ENCODE results near the gene CD1B. TPM values are rescaled to one million over a fixed set of nuclear protein-coding genes. Genes with fewer than 3 reads are reported as not detected.

CD1B gene
- polyA plus RNA-seq, 1 of the 3 experiments (the other 2 are of a cell fraction) = not detected

DNA sequence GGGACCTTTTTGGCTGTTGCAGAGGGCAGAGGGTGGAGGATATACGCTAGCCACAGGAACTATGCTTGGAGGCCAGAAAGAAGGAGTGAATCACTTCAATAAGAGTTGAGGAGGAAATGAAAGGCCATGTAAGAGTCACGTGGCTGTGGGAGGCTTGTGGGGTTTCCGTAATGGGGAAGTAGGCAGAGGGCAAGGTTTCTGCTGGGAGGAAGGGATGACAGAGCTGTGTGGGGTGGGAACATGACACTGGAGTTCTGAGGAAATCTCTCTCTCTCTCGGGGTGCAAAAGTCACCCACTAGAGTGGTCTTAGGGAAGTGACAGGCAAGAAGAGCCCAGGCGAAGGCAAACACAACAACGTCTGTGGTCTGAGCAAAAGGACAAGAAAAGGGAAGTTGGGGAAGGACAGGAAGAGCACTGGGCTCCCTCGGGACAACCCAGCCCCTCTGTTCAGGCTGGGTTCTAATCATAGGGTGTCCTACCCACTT lies 45.5 kb downstream of the CD1B start:
- Histone ChIP-seq H3K27me3 (ENCODE audit: insufficient read depth) (no peaks in the 10 kb centered on the region), H4K20me1 (ENCODE audit: insufficient read depth) (no peaks in the 10 kb centered on the region), H3K36me3 (replicated peaks in 1 of 2; ENCODE audit: control insufficient read depth in 1 of 2, insufficient read depth in 2 of 2, low read length in 1 of 2) (no peaks in the 10 kb centered on the region), H3K27ac (ENCODE audit: low read depth in 2 of 2, low read length in 1 of 2) (no peak overlapping the region), H3K4me2 (no peak overlapping the region), H3K4me3 (ENCODE audit: low read depth in 2 of 2, low read length in 1 of 2) (no peak overlapping the region), H2AFZ (ENCODE audit: low read depth) (peak overlapping the region; percentile 63; the same call in 1 of the 2 replicates), H3K9ac (no peak overlapping the region), H3K79me2 (ENCODE audit: insufficient read depth) (no peaks in the 10 kb centered on the region), H3K4me1 (ENCODE audit: control insufficient read depth in 1 of 2, insufficient read depth in 2 of 2, low read depth in 1 of 2, low read length in 1 of 2) (no peaks in the 10 kb centered on the region), H3K9me2 (no peaks in the 10 kb centered on the region), H3K9me3 (no peaks in the 10 kb centered on the region), H3F3A (replicated peaks; ENCODE audit: insufficient read depth) (no peaks in the 10 kb centered on the region)
- TF ChIP-seq EP300 (IDR thresholded peaks at IDR 0.05; ENCODE audit: borderline replicate concordance in 1 of 2, low read depth in 1 of 2, low read length in 1 of 2) = no peak
- no peak for TF ChIP-seq ZBTB33 (IDR thresholded peaks at IDR 0.05; ENCODE audit: borderline replicate concordance, low read depth)
- no peak for TF ChIP-seq MEF2A (IDR thresholded peaks at IDR 0.05; ENCODE audit: borderline replicate concordance, low read depth)
- TF ChIP-seq RFX5 (IDR thresholded peaks at IDR 0.05; ENCODE audit: low read length) = no peak
- TF ChIP-seq, protein P1, sequence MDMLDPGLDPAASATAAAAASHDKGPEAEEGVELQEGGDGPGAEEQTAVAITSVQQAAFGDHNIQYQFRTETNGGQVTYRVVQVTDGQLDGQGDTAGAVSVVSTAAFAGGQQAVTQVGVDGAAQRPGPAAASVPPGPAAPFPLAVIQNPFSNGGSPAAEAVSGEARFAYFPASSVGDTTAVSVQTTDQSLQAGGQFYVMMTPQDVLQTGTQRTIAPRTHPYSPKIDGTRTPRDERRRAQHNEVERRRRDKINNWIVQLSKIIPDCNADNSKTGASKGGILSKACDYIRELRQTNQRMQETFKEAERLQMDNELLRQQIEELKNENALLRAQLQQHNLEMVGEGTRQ (IDR thresholded peaks at IDR 0.05; ENCODE audit: borderline replicate concordance, low read depth, low read length) = no peak
- no peak for TF ChIP-seq EZH2phosphoT487 (IDR thresholded peaks at IDR 0.05; ENCODE audit: borderline replicate concordance, low read depth)
- no peak for TF ChIP-seq CHD2 (IDR thresholded peaks at IDR 0.05; ENCODE audit: low read length, partially characterized antibody)
- TF ChIP-seq, protein P2, sequence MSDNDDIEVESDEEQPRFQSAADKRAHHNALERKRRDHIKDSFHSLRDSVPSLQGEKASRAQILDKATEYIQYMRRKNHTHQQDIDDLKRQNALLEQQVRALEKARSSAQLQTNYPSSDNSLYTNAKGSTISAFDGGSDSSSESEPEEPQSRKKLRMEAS (IDR thresholded peaks at IDR 0.05; ENCODE audit: low read depth) = no peak
- no peak for TF ChIP-seq SIN3A (IDR thresholded peaks at IDR 0.05; ENCODE audit: borderline replicate concordance, low read depth, low read length)
- TF ChIP-seq RXRA (IDR thresholded peaks at IDR 0.05; ENCODE audit: borderline replicate concordance, low read depth) = no peak
- no peak for TF ChIP-seq REST (IDR thresholded peaks at IDR 0.05; ENCODE audit: low read depth, low read length)
- TF ChIP-seq GABPA (IDR thresholded peaks at IDR 0.05; ENCODE audit: low read depth) = no peak
- no peak for TF ChIP-seq IRF3 (IDR thresholded peaks at IDR 0.05; ENCODE audit: low read depth, low read length)
- no peak for TF ChIP-seq RCOR1 (IDR thresholded peaks at IDR 0.05; ENCODE audit: low read length)
- no peak for DNase-seq
- CTCF ChIA-PET = no interaction called here
- WGBS (ENCODE audit: low lambda C conversion rate) = 0% methylated on average over 7 of the region's 7 CpGs
- POLR2A ChIA-PET = no interaction called here
